PFSK-1 (cell line): ENCODE results near the gene SLC1A7.

Source experiments
- FOXP2 ChIP-seq: optimal IDR thresholded peaks from 2 replicates; pipeline ENCODE3; 2011; ENCODE audit warnings: borderline replicate concordance, control low read depth, inconsistent platforms; ENCODE audit not compliant: insufficient read depth; ENCODE audit errors: extremely low read length, extremely low read depth
- POLR2AphosphoS5 ChIP-seq: IDR thresholded peaks from 2 replicates; pipeline ENCODE4 v1.6.1; 2012; ENCODE audit warnings: low read depth, mild to moderate bottlenecking, control low read depth, low read length, moderate library complexity
- SIN3A ChIP-seq: IDR thresholded peaks from 2 replicates; pipeline ENCODE4 v1.6.1; 2012; ENCODE audit warnings: mild to moderate bottlenecking, low read length, moderate library complexity, borderline replicate concordance; ENCODE audit not compliant: insufficient read depth
- TAF1 ChIP-seq: IDR thresholded peaks from 2 replicates; pipeline ENCODE4 v1.6.1; 2012; ENCODE audit warnings: low read length, control low read depth, borderline replicate concordance; ENCODE audit not compliant: insufficient read depth
- TF ChIP-seq, protein P1 (sequence below), 2 experiments: IDR thresholded peaks; 2 replicates each; pipeline versions ENCODE4 v1.6.1 to v1.8.0; 2011 to 2012; ENCODE audit warnings: low read depth in 2 of 2, low read length in 2 of 2, control low read depth in 1 of 2, inconsistent platforms in 1 of 2, mild to moderate bottlenecking in 1 of 2, moderate library complexity in 1 of 2; ENCODE audit not compliant: insufficient read depth in 1 of 2

SLC1A7 gene

DNA sequence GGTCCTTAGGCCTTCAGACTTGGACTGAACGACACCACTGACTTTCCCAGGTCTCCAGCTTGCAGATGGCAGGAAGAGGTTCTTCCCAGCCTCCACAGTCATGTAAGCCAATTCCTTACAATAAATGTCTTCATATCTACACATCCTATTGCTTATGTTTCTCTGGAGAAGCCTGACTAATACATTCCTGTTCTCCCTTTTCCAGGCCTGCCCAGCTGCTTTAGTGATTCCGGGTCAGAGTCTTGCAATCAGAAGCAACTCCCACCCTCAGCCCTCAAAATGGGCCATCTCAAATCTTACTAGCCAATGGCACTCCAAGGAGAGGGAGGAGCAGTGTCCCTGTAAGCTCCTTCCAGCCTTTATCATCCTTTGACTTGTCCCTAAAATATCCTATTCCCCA, 37.8 kb upstream of the SLC1A7 start:
- TF ChIP-seq SIN3A: no peak
- TF ChIP-seq TAF1: no peak
- TF ChIP-seq FOXP2: no peak
- TF ChIP-seq POLR2AphosphoS5: no peak
- TF ChIP-seq, protein P1, sequence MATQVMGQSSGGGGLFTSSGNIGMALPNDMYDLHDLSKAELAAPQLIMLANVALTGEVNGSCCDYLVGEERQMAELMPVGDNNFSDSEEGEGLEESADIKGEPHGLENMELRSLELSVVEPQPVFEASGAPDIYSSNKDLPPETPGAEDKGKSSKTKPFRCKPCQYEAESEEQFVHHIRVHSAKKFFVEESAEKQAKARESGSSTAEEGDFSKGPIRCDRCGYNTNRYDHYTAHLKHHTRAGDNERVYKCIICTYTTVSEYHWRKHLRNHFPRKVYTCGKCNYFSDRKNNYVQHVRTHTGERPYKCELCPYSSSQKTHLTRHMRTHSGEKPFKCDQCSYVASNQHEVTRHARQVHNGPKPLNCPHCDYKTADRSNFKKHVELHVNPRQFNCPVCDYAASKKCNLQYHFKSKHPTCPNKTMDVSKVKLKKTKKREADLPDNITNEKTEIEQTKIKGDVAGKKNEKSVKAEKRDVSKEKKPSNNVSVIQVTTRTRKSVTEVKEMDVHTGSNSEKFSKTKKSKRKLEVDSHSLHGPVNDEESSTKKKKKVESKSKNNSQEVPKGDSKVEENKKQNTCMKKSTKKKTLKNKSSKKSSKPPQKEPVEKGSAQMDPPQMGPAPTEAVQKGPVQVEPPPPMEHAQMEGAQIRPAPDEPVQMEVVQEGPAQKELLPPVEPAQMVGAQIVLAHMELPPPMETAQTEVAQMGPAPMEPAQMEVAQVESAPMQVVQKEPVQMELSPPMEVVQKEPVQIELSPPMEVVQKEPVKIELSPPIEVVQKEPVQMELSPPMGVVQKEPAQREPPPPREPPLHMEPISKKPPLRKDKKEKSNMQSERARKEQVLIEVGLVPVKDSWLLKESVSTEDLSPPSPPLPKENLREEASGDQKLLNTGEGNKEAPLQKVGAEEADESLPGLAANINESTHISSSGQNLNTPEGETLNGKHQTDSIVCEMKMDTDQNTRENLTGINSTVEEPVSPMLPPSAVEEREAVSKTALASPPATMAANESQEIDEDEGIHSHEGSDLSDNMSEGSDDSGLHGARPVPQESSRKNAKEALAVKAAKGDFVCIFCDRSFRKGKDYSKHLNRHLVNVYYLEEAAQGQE (IDR thresholded peaks at IDR 0.05; ENCODE audit: insufficient read depth in 1 of 2, low read depth in 2 of 2, low read length in 2 of 2): no peak

DNA sequence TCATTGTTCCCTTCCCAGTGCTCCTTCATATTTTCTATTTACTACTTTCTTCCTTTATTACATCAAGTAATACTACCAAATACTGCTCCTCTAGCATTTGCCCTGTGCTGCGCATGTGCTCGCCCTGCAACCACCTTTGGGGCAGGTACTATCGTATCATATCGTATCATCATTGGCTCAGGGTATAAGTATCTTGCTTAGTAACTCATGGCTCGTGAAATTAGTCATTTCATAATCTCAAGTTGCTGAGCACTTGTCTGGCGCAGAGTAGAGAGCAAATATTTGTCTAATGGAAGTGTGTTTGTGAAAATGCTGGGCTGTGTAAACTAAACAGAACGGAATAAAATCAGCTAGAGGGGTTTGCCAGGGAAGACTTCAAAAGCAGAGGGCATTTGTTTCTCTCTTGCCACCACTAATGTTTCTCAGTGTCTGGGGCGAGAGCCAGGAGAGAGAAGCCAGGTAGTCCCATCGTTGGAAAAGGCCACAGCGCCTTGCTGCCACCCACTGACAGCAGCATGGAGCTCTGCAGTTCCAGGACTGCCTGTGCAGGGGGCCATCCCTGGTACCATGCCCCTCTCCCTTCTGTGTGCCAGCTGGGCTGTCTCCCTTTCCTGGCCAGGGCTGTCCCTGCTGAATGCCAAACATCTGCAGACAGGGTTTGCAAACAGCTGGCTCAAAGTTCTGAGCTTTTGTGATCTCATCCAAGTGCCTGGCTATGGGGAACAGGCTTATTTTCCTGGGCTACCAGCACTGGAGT, 34.2 kb upstream of the SLC1A7 start:
- TF ChIP-seq FOXP2 (no peak), TAF1 (no peak), POLR2AphosphoS5 (no peak), SIN3A (no peak)
- TF ChIP-seq, protein P1 (IDR thresholded peaks at IDR 0.05; ENCODE audit: insufficient read depth in 1 of 2, low read depth in 2 of 2, low read length in 2 of 2): no peak

GRCh38 chr1:53174971-53175913, 32.8 kb upstream of the SLC1A7 start:
- TF ChIP-seq POLR2AphosphoS5: no peak
- TF ChIP-seq SIN3A: no peak
- TF ChIP-seq TAF1: no peak

- TF ChIP-seq, protein P1 (IDR thresholded peaks at IDR 0.05; ENCODE audit: insufficient read depth in 1 of 2, low read depth in 2 of 2, low read length in 2 of 2): no peak
These were observed 30.1 kb upstream of the SLC1A7 start for GRCh38 chr1:53172426-53173128.

- no peak for TF ChIP-seq TAF1
- TF ChIP-seq FOXP2: no peak
- TF ChIP-seq SIN3A: no peak
- TF ChIP-seq, protein P1 (IDR thresholded peaks at IDR 0.05; ENCODE audit: insufficient read depth in 1 of 2, low read depth in 2 of 2, low read length in 2 of 2): no peak
- no peak for TF ChIP-seq POLR2AphosphoS5
These were observed 24.5 kb upstream of the SLC1A7 start for GRCh38 chr1:53166912-53167311.
